ENCODE data around the gene CFAP77. TPM values are rescaled to one million over a fixed set of nuclear protein-coding genes. Genes with fewer than 3 reads are reported as not detected.

CFAP77 gene
- total RNA-seq, 4 donors from 2014 or later = 0.66 TPM; not detected in 3

GRCh38 chr9:132586830-132587591, 177.0 kb downstream of the CFAP77 start:
- Histone ChIP-seq H3K9me3 (no peaks in the 10 kb centered on the region), H3K27me3 (peaks cover 0 to 97% of the 10 kb centered on the region in 2 donors), H3K36me3 (no peaks in the 10 kb centered on the region), H3K27ac (no peak overlapping the region), H3K4me1 (peaks cover 0 to 42% (median 2%) of the 10 kb centered on the region in 4 donors), H3K4me3 (no peak overlapping the region)
- no peak for DNase-seq (ENCODE audit: low spot score in 2 of 2)
- WGBS, 2 donors = 2 to 5% methylated on average over 38 to 52 of the region's 74 CpGs
- TF ChIP-seq EP300 (IDR thresholded peaks at IDR 0.05) = no peak
- TF ChIP-seq CTCF (IDR thresholded peaks at IDR 0.05) = no peak
- TF ChIP-seq POLR2A (IDR thresholded peaks at IDR 0.05) = no peak

DNA sequence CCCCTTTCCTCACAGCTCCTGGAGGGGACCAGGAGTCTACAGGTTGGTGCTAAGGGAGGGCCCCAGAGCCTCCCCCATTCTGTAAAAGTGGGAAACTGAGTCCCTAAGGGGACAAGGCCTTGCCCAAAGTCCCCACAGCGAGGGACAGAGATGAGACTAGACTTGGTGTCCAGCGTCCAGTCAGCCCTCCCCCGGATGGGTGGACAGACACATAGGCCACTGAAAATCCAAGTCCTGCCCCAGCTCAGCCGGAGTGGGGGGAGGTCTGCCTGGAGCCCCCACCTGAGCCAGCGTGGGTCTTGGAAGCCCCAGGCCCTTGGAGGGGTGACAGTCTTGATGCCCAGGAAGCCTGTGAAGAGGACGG, 177.6 kb downstream of the CFAP77 start:
- no peak overlapping the region for H3K4me3 ChIP-seq
- H3K4me1 ChIP-seq = peaks cover 0 to 37% (median 2%) of the 10 kb centered on the region in 4 donors
- WGBS, 2 donors = 11 to 14% methylated on average over 3 to 5 of the region's 6 CpGs
- DNase-seq (ENCODE audit: low spot score in 2 of 2) = no peak
- no peaks in the 10 kb centered on the region for H3K9me3 ChIP-seq
- H3K27me3 ChIP-seq = peaks cover 0 to 95% of the 10 kb centered on the region in 2 donors
- no peak for TF ChIP-seq POLR2A (IDR thresholded peaks at IDR 0.05)
- no peak for TF ChIP-seq EP300 (IDR thresholded peaks at IDR 0.05)
- TF ChIP-seq CTCF (IDR thresholded peaks at IDR 0.05) = no peak
- no peak overlapping the region for H3K27ac ChIP-seq
- peaks cover 0 to 6% (median 0%) of the 10 kb centered on the region in 3 donors for H3K36me3 ChIP-seq

- no peak overlapping the region for H3K4me3 ChIP-seq
- TF ChIP-seq POLR2A (IDR thresholded peaks at IDR 0.05) (no peak), EP300 (IDR thresholded peaks at IDR 0.05) (no peak), CTCF (IDR thresholded peaks at IDR 0.05) (no peak)
- H3K4me1 ChIP-seq = peaks cover 0 to 33% (median 2%) of the 10 kb centered on the region in 4 donors
- no peak overlapping the region for H3K27ac ChIP-seq
- H3K27me3 ChIP-seq = peaks cover 0 to 90% of the 10 kb centered on the region in 2 donors
- WGBS, 2 donors = 11 to 28% methylated on average over 11 to 12 of the region's 12 CpGs
- DNase-seq (ENCODE audit: low spot score in 2 of 2) = no peak
- peaks cover 0 to 6% (median 0%) of the 10 kb centered on the region in 3 donors for H3K36me3 ChIP-seq
- H3K9me3 ChIP-seq = no peaks in the 10 kb centered on the region
Measured at GRCh38 chr9:132588098-132588497, 178.1 kb downstream of the CFAP77 start.

GRCh38 chr9:132588501-132589147, 178.6 kb downstream of the CFAP77 start:
- Histone ChIP-seq H3K36me3 (peaks cover 0 to 12% (median 0%) of the 10 kb centered on the region in 3 donors), H3K4me3 (no peak overlapping the region), H3K27ac (no peak overlapping the region), H3K27me3 (peaks cover 0 to 85% of the 10 kb centered on the region in 2 donors), H3K4me1 (peaks cover 0 to 33% (median 2%) of the 10 kb centered on the region in 4 donors), H3K9me3 (no peaks in the 10 kb centered on the region)
- 6 to 7% methylated on average over 12 to 28 of the region's 28 CpGs for WGBS, 2 donors
- DNase-seq (ENCODE audit: low spot score in 2 of 2) = no peak
- TF ChIP-seq EP300 (IDR thresholded peaks at IDR 0.05) (no peak), POLR2A (IDR thresholded peaks at IDR 0.05) (no peak), CTCF (IDR thresholded peaks at IDR 0.05) (no peak)
